Islet precursor cell (in vitro differentiated cells): Measurements from ENCODE around the gene PTPRD.

Experiments
- DNase-seq: peaks from one replicate; pipeline ENCODE4 v3.0.0-alpha.2; 2018

PTPRD gene

DNA sequence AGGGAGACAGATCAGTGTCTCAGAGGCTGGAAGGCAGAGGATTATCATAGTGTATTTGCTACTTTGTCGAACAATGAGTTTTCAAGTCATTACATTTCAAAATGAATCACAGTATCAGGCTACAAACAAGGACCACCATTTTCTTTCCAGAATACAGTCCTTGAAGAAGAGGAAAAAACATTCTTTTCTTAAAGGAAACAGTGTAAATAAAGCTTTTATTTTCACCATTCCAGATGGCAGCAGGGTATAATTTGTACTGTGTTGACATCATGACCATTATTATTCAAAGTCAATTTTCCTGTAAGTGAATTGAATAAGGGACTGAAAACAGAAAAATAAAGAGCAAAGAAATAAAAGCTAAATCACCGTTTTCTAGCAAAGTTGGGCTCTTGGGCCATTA is 2076.0 kb downstream of the PTPRD start:
- no peak for DNase-seq

DNA sequence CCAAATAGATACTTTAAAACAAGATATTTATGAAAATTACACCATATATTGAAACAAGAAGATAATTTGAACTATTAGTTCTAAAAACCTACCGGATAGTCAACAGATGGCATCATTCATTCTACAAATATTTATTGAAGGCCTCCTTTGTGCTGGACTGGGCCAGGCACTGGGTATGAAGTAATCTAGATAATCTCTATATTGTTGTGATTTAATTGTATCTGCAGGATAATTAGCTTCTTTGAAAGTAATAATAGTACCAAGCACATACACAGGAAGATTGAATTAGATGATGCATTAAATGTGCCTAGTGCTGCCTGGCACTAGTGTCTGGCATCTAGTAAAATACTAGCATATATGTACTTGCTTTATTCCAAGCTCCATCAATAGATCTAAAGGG is 2078.0 kb downstream of the PTPRD start:
- no peak for DNase-seq

DNA sequence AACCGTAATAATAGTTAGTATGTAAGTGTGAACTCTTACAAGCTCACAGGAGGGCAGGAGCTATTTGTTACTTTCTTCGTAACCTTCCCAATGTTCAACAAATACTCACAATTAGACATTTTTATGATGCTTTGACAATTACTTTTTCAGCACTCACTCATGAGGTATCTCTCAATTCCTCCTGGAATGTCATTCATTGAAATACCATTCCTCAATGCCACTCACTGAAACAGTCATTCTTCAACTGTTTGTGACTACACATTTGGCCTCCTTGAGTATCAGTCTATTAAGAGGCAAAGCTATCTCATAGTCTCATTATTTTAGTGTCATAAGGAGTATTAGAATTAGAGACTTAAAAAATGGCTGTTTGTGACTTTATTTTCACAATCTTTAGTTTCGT is 2079.1 kb downstream of the PTPRD start:
- no peak for DNase-seq

DNA sequence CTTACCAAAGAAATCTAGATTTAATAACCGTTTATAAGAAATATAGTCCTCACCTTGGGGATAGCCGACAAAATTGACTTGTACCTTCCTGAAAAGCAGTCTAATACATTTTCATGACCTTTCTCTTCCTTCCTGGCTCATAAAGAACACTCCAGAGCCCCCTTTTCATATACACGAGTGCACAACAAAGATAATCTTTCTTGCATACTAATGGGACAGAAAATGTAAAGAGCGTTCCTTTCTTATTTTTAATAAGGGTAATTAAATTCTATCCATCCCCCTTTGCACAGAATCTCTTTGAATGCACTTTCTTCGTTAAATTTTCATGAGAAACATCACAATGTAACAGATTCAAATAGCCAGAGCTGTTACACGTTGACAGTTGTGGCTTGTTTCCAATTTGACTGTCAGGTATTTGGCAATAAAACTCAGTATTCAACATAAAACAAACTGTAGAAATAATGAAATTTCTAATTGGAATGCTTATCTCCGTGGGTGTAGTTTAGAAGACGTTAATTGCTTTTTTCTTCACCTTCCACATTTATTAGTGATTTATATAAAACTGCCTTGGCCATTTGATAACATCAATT is 2080.9 kb downstream of the PTPRD start:
- no peak for DNase-seq

DNA sequence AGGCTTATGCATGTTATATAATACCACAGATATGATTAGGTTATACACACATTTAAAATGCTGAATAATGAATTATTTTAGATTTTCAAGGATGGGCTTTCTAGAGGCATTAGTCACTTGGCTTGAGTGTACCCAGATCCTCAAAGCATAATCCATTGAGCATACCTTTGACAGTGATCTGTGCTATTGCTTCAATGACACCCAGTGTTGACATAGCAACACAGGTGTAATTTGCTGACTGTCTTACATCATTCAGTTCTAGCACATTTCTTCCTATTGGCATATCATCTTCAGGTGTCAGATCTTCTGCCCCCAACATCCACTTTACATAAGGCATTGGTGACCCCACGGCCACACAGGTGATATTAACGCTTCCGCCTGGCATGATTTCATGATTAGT is 2091.7 kb downstream of the PTPRD start:
- no peak for DNase-seq

DNA sequence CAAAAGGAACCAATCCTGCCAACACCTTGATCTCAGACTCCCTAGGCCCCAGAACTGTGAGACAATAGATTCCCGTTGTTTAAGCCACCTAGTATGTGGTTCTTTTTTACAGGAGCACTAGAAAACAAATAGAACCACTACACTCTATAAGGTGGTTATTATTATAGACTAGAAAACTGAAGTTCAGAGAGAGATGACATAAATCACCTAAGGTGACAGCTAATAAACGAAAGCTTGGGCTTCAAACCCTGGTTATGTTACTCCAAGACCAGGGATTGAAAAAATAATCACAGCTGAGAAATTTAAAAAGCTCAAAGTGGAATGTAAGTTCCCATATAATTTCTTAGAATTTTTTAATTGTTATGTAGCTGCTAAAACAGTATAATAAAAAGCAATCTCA is 2097.1 kb downstream of the PTPRD start:
- DNase-seq = no peak

DNA sequence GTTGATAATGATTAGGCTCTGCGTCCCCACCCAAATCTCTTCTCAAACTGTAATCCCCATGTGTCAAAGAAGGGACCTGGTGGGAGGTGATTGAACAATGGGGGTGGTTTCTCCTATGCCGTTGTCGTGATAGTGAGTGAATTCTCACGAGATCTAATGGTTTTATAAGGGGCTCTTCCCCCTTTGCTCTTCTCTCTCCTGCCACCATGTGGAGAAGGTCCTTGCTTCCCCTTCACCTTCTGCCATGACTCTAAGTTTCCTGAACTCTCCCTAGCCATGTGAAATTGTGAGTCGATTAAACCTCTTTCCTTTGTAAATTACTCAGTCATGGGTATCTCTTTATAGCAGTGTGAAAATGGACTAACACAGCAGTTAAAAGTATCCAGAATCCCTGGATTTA is 2098.0 kb downstream of the PTPRD start:
- no peak for DNase-seq

DNA sequence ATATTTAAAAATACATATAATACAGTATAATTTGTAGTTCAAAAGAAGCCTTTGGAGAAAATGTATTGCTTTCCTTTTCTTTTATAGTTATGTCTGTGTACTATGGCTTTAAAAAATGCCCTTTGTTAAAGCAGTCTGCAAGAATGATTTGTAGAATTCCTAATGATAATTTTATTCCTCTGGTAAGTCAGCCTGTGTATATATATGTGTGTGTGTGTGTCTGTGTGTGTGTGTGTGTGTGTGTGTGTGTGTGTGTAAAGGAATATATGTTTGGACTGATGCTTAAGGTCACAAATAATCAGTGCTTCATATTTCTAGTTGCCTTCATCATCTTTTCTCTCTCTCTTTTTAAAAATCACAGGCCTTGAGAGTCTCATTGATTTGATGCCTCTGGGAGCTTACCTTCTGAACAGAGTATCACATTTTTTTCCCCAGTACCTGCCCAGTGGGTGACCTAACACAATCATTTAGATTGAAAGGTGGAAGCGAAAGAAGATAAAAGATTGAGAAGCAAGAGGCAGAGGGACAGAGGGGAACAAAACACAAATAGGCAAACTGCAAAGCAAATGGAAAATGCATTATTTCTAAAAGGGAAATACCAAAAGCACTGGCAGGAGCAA is 2104.0 kb downstream of the PTPRD start:
- no peak for DNase-seq

DNA sequence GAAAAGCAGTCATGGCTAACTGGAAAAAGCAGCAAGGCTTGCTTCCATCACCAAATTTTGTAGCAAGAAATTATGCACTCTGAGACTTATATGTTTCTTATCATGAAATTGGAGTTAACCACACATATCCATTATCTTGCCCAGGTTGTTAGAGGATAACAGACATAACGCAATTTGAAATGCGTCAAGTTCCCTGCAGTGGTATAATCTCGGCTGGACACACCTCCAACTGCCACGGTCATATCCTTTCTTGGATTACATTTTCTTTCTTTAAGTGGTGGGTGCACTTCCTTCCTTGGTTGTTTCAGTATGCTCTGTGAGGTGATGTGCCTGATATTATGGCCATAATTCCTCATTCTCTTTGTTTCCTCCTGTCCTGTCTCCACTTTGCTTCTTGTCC is 2118.2 kb downstream of the PTPRD start:
- DNase-seq = no peak

DNA sequence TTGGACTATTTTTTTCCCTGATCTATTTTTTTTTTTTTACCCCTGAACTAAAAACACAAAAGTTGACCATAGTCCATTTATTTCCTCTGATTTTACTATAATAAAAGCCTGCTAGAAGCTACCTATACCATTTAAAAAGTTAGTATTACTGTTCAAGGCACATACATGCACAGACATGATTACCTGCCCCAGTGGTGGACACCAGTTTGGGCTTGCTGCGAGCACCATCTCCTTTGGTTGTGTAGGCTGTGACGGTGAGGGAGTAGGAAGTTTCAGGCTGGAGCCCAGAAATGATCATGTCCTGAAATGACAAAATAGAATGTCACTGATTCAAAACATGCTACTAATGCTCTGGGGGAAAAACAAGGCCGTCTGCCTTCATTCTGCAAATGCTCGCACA is 2120.1 kb downstream of the PTPRD start:
- DNase-seq = no peak

DNA sequence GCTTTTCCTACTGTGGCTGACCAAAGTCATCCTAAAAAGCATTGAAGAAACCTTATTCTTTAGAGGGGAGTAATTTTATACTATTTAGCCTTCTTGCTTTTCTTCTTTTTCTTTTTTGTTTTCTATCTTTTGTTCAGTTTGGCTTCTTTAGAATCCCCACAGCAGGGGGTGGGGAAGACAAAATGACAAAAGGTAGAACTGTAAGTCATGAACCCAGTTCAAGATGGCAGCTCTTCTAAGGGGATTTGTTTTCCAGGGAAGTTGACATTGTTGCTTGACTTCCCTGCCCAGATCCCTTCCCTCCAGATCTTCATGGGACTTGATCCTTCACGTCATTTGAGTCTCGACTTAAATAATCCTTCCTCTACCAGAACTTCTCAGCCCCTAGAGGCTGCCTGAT is 2120.8 kb downstream of the PTPRD start:
- no peak for DNase-seq

DNA sequence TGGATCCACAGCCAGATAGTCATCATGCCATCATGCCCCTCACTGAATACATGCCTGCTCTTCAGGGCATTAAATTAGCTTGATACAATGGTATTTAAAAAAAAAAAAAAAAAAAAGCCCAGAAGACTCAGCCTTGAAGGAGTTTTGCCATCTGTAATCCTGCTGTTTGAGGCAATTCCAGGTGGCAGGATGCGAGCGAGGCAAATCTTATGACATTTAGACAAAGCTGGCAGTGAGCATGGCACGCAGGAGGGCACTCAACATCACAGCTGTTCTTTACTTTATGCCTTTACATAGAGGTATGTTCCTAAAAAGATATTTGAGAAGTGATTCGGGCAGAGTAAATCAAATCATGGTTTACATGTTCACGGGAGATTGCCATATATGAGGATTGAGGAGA is 2121.2 kb downstream of the PTPRD start:
- no peak for DNase-seq

DNA sequence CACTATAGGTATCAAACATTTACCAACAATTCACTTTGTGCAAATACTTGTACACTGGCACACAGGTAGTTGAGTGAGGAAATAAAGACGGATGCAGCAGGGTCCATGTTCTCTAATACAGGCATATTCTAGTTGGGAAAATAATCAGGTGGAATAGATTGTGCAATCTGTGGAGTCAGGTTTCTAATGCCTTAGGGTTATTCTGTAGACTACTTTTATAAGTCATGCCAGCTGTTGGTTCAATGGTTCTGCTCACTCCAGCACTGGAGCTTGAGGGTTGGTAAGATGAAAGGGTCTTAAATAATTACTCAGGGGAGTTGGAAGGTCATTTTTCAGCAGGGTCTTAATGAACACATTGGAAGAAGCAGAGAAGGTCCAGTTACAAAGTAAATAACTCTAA is 2123.0 kb downstream of the PTPRD start:
- no peak for DNase-seq

DNA sequence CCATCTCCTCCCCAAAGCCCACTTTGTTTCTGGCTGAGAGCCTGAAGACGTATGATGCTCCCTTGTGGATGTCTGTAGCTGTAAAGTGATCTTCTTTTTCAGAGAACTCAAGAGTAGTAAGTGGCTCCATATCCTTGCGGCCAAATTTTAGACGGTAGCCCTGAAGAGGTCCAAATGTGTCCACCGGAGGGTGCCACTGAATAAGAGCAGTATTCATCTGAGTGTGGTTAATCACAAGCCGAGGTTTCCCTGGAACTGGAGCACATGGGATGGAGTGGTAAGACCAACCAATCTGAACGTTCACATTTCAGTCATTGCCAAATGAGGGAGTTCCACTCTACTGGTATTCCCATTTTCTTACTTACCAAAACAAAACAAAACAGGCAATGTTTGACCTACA is 2126.7 kb downstream of the PTPRD start:
- peak; percentile 77 for DNase-seq

DNA sequence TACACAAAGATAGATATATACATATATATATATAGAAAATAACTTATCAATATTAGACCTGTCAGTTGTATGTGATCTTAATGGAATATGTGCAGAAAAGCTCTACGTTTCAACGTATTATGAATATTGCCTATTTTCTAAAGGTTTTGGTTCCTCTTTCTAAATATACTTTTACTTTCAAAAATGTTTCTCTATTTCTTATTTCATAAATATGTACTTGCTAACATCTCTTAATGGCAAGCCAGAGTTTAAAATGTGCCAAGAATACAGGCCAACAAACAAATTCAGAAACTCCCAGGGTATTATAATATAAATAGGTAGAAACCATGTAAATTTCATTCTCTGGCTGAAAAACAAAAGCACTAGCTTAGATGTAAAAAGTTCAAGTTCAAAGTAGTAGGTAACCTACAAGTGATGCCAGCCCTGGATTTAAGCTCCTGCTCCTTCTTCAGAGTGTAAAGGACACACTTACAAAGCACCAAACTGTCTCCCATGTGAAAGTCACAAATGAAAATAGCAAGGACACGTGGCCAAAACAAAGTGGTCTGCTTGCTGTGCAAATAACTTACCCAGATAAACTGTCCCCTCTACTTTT is 2128.1 kb downstream of the PTPRD start:
- no peak for DNase-seq

DNA sequence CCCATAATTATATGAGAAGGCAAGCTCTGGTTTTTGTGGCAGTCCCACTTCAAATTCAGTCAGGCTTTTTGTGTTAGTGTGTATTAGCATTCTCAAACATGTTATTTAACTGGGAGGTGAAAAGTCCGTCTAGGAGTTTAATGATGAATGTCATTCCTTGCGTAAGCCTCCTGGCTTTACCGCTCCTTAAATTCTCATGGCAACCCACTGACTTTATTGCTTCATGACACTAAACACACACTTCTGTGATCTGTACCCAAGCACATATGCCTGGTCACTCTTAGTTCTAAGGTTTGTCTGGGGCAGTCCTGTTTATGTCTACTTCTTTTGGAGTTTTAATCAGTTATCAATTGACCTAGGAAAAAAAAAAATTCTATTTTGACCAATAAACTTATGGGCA is 2135.4 kb downstream of the PTPRD start:
- DNase-seq = no peak

DNA sequence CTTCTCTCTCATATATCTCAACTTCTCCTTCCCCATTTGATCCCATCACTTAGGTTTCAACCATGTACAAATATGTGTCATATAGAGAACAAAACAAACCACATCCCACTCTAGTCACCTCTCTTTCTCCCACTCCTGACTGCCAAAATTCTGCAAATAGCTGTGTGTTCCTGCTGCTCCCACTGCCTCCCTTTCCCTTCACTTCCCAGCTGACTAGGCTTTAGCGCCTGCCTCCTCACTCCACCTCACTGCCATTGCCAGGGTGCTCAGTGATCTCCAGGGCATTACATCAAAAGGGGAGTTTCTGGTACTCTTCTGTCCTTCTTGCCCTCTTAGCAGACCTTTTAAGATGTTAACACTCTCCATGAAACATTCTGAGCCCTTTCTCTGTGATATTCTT is 2137.9 kb downstream of the PTPRD start:
- DNase-seq = no peak

DNA sequence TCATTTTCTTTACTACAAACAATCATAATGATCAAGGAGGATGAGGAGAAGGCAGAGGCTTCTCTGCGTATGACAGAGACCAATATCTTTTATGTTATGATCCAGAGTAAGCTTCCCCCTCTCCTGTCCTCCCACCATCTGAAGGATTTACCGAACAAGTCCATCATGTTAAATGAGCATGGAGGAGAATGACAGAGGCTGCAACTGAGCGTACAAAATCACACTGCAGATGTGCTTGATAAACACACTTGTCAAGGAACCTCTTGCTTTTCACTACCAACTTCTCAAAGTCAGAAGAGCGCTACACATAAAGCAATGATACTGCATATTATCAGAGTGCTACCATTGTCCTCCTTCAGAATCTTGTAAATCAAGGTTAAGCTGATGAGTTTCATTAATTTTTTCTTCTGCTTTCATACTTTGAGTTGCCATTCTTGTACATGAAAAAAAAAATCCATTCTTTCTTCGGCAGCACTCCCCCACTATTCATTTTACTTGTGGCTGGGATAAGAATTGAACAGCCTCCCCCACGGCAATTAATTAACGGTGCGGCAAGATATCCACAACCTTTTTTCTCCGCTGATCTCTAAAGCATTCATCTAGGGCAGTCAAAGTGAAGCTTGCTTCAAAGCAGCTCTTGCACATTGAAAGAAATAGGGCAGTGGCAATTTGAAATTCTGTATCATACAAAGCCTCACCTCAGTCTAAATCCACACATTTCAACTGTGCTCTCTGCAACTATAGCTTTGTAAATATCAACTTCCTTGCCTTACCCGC is 2139.4 kb downstream of the PTPRD start:
- DNase-seq = no peak

DNA sequence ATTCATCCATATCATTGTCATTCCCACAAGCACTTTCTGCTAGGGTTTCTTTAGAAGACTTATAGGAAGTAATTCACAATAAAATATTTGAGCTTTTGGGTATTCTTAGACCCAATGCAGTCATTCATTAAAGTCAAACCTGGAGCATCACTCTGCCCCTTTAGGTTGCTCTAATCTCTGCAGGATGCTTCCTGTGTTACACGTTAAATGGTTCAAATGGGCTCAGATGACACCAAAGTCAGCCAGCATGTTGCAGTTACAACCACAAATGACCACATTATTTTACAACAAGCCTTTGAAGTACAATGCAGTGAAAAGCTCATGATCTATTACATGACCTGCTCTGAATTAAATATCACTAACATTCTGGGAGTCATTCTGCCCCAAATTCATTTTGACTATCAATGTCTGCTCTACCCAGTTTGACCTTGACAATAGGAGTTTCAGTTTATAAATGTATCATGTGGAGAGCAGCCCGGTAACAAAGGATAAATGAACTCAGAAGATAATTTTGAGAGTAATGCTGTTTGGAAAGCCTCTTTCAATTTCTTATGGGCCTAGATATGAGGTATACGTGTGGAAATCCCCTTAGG is 2144.7 kb downstream of the PTPRD start:
- no peak for DNase-seq

DNA sequence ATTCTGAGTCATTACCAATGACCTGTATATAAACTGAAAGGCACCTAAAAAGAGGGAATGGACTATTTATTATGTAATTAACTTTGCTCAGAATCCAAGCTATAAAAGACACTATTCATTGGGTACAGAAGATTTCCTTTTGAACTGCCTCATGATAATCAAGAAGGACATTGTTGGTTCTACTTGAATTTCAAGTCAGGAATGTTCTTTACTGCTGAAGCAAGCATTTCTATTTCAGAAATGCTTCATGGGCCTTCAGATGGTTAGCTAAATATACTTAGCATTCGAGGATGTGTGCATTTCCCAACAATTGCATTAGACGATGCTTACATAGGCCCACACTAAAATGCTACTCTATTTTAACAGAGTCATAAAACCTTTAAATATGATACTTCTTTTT is 2155.0 kb downstream of the PTPRD start:
- no peak for DNase-seq

DNA sequence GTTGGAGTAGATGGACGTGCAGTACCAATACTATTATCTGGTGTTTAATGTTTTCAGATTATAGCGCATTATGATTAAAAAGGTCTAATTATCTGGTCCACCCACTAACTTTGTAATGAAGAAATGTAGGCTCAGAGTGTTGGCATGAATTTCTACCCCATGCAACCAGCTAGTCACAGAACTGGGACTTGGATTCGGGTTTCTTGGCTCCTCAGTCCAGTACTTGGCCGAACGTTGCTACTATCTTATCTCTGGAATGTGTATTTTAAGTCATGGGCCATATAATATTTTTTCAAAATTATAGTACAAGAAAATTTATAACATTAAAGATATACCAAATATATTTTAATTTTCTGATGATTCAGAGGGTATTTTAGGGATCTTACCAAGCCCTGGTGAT is 2155.7 kb downstream of the PTPRD start:
- no peak for DNase-seq

DNA sequence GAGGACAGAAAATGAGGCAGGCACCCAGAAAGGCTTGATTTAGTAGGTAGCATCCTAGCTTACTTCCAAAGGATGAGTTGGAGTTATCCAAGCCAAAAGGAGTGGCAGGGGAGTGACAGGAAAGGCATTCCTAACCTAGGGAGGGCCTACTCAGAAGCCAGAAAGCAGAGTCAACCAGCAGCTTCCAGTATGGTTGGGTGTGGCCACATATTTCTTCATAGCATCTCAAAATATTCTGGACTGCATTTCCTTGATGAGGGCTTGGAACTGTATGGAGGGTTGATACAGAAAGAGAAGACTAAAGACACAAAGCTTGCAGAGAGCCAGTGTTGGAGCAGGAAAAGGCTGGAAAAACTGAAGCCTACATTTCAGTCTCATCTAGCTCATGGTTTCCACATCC is 2156.5 kb downstream of the PTPRD start:
- no peak for DNase-seq

DNA sequence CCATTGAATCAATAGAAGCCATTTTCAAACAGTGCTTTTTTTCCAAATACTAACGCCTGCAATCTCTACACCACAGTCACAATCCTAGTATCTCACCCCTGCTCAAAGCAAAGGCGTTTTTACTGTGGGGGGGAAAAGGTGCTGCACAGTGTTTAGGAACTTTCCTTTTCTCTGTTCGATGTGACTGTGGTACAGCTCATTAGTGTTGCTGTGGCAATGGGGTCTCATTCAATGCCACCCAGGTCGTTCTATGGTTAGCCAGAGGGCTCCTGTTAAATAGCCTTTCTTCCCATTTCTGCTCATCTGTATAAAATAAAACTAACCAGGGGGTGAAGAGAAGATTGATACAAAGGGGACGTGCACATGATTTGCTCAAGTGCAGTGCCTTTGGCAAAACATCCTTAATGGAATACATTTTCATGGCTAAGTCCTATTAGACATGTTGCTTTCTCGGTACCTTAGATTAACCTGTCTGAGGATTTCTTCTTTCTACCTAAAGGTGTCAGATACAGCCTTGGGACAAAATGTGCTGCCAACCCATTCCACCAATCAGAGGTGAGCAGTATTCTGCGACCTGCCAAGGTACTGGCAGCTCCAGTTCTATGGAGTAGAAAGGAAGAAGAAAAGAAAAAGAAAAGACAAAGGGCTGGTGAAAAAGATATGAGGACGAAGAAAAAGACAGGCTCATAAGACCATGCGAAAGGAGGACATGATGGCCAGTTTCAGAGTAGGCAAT is 2161.8 kb downstream of the PTPRD start:
- no peak for DNase-seq
